HG03571 (cell line): ENCODE results near the gene SYF2.
"Not testable (repeated sequence)": the region's sequence is repeated elsewhere in the genome, so short reads cannot be mapped to it uniquely, and the experiment has no call there.

ENCODE experiments used
- ATAC-seq: cut with Tn5 transposase; IDR thresholded peaks from one replicate; pipeline ENCODE4 v1.9.1; 2021; ENCODE audit not compliant: unreplicated experiment

Gene SYF2

DNA sequence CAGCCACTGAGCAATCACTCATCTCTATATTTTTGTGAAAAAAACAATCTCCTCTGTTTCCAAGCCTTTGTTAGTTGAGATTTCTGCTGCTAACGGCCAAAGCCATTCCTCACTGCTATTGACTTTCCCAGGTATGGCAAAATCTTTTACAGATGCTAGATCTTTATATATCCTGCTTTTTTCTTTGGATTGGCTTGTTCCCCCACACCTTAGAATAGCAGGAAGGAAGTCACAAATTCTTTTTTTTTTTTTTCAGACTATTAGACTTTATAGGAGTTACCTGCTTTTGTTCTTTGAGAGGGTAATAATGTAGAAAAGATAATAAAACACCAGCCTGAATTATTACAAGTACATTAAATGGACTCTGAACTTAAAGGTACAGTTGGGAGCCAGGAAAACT, 24.2 kb downstream of the SYF2 start:
- no peak for ATAC-seq

DNA sequence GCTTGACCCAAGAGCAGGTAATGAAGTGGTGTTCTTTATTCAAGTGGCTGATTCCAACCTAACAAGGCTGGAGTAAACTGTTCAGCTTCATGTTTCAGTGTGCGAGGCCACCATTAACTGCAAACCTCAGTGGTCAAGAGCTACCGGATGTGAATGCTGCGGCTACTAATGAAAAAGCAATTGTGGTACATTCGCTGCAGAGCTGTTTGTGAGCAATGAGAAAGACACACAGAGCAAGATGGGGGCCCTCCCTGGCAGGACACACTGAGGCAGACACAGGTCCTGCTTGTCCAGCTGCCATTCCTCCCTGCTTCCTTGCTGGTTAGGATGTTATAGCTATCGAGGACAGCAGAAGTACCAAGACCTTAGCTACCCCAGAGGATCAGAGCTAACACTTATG, 26.1 kb downstream of the SYF2 start:
- ATAC-seq: no peak

DNA sequence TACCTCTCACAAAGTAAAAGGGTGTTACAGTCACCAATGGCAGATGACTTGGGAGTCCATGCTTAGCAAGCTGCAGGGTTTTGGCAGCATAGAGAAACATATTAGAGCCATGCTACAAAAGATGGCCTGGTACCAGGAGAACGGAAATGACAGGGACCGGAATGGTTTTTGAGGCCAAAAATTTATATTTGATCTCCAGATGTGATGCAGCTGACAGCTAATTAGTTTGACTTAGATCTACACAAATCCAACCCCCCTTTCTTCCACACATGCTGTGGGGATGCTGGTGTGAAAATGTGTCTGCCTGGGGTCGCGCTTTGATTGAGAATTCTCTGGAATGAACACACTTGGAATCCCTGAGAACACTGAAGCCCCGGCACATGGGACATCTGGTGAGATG, 26.5 kb downstream of the SYF2 start:
- ATAC-seq: no peak

DNA sequence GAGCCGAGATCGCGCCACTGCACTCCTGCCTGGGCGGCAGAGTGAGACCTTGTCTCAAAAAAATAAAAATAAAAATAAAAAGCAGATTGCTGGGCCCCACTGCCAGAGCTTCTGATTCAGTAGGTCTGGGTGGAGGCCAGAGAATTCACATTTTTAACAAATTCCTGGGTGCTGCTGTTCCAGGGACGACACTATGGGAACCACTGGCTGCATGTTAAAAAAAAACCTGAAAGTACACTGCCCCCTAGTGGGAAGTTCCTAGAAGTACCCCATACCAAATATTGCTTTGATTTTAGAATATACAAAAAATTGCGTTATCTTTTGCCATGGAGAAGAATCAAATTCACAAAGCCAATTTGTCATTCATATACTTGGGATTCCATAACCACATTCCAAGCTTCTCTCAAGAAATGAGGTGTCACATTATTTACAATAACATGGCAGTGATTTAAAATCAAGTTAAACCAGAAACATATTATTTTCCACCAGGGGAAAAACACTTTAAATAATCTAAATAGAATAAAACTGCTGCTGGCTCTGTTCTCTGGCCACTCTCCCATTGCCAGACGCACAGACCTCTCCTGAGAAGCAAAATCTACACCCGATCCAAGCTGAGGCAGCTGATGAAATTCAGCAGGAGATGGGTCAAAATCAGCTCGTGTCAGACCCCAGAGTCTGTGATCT, 27.4 kb downstream of the SYF2 start:
- no peak for ATAC-seq

DNA sequence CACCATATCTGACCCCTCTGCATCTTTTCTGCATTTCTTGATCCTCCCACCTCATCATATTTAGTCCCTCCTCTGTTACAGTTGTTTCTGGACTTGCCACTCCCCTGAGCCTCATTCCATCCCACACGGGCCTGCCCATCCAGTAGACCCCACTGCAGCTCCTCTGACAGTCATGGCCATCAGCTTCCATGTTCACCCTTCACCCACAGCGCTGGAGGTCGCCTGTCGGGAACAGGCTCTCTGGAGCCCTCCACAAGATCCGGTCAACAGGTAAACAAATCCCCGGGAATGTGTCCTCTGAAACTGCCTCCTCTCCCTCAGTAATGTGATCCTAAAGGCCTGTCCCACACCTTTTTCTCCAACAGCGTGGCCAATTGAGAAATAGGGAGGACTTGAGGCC, 31.3 kb downstream of the SYF2 start:
- ATAC-seq: no peak

DNA sequence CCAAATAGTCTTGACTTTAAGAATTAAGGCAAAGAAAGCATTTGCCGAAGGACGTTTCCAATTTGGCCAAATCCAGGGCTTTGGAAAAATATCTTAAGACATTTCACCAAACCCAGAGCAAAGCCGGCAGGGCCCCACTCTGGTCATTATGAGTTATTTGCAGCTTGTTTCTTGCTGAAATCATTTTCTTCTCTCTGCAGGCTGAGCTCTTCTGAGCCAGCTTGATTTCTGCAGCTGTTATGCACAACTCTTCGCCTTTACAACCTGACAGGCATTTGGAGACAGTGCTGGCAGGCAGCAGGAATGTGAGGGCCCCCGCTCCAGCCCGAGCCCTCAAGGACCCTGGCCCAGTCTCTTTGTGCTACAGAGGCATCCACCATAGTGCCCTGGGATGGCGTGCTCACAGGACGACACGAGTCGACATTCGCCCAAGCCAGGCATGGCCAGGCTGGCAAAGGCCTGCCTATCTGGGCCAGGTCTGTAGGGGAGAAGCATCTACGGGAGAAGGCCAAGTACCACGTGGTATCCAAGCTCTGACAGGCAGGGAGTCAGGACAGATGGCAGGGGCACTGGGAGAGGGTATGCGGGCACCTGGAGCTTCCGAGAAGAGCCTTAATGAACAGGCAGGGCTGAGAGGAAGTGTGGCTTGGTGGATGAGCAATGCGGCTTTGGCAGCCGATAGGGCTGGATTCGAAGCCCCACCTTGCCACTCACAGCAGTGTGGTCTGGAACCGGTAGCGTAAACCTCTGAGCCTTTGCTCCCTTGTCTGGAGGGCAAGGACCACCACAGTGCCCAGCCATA, 32.3 kb downstream of the SYF2 start:
- no peak for ATAC-seq

DNA sequence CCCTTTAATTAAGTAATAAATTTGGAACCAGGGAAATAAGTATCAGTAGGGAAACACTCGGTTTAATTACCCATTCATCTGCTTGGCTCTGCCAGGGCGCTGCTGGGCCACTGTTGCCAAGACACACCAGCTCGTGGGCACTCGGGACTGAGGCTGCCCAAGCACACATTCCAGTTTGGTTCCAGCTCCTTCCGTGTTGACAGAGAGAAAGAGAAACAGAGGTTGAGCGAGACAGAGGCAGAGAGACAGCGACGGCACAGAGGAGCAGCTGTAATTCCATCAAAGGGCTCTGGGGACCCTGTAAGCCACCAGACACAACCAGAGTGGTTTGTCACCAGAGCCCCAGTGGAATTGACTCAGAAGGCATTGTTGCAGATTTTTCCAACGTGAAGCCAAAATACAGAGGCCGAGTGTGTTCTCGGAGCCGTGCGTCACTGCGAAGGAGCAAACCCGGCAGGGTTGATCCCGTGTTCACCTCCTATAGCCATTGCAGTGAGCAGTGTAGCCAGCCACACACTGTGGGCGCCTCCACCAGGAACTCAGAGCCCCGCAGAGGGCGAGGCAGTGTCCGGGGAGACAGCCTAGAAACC, 33.5 kb downstream of the SYF2 start:
- ATAC-seq: no peak

DNA sequence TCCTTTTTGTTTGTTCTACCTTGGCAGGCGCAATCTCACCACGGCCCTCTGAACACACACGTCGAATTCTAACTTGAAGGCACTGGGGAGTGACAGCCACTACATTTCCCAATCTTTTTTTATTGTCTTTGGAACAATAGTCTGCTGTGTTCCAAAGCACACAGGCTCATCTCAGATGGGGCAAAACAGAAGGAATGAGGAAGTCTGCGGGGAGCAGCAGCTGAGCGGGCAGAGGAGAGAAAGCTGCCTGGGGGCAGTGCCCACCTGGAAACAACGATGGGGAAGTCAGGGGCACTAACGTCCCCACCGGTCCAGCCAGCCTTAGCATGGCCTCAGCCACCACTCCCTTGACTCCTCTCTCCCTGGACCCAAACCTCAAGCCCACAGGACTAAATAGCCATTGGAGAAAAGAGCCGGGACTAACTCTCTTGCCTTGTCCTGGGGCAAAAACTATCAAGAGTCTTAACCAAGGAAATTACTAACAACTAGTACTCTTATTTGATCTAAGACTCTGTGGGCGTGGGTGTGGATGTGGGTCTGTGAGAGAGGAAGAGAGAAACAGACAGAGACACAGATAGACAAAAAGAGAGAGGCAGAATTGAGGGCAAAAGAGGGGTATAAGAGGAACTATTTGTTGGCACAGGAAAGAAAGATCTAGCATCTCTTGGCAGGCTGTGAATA, 34.2 kb downstream of the SYF2 start:
- no peak for ATAC-seq

DNA sequence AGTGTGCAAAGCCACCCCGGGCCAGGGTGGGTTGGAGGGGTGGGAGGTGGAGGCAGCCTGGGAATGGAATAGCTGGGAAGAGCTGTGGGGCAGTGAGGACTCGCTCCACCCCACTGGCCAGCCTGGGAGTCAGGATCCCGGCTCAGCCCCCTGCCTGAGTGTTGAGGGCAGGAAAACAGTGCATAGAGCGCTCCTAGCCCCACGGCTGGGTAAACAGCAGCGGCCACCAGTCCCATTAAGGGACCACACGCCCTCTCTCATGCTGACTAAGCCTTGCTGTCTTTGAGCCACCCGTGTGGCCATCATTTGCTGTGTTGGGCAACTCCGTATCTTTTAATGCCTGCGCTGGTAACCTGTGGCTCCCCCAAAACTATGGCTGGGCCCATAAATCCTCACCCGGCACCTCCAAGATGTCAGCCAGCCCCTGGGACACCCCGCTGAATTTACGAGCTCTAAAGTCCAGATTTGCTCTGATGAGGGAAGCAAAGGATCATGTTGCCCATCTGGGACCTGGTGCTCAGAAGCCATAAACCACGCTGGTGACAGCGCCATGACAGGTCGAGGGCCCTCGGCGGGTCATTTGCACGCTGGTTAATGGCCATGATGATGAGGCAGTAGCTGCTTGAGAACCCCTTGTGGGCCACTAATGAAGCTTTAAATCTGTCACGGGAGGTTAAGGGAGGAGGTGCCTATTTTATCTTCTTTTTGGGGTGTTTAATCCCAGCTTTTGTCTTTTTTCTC, 34.9 kb downstream of the SYF2 start:
- no peak for ATAC-seq

DNA sequence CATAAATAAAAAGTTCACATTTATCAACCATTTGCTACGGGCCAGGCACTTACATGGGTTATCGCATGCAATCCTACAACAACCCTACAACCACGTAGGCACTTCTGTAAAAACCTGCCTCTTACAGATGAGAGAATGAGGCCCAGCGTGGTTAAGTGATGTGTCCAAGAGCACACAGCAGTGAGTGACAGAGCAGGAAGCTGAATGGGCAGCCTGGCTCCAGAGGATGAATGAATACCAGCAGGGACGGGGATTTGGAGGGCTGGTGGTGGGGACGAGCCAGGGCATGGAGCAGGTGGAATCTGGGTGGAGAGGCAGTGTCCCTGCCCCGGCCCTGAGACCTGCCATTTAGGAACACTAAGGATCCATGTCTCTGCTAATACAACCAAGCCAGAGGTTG, 35.5 kb downstream of the SYF2 start:
- ATAC-seq: no peak

DNA sequence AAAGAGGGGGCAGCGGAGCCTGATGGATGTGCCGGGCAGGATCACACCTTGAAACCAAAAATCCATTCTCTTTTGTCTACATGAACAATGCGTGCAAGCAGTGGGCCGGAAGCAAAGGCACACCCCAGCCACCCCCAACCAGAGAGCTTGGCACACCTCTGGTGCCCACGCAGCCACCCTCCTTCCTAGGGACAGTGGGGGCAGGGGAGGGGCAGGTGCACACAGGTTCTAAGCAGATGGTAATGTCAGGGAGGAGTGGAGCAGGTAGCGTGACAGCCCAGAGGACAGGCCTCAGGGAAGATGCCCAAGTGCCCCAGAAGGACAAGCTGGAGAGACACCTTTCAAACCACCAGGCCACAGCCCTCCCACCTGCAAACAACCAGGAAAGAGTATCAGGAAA, 36.5 kb downstream of the SYF2 start:
- no peak for ATAC-seq

DNA sequence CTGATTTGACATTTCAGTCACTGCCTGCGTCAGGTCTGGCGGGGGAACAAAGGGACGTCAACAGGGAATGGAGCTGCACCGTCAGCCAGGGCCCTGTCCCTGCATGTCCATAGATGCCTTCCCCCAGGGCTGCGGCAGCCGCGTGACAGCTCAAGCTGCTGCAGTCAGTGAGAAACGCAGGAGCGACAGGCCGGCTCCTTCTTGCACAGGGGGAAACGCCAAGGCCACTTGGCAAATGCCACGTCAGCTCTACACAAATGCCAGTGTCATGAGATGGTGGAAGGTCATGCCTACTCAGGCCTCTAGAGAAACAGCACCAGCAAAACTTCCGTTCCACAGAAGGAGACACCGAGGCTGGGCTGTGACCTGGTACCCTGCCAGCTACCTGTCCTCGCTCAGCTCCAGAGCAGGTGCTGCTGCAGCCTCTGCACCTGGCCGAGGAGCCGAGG, 37.7 kb downstream of the SYF2 start:
- no peak for ATAC-seq

DNA sequence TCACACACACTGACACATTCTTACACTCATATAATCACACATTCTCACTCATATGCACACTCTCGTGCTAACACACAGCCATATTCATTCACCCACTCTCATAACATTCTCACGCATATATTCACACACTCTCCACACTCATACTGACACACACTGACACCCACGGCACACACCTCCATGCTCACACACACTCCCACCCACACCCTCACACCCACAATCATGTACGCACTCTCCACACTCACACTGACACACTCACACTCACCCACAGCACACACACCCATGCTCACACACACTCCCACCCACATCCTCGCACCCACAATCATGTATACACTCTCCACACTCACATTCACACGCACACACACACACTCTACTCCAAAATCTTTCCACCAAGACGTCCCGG, 38.2 kb downstream of the SYF2 start:
- no peak for ATAC-seq

DNA sequence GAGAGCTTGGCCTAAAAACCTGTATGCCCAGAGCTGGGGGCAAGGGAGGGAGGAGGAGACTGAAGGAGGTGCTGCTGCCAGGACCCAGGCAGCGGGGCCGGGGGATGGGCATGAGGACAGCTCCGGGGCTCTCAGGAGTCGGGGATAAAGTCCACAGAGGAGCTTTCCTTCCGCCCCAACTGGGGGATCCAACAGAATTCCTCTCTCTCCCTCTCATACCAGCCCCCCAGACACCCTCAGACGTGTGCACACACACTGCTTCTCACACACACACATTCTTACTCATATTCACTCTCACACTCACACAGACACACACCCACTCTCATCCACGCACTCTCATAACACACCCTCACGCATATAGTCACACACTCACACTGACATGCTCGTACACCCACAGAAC, 39.1 kb downstream of the SYF2 start:
- no peak for ATAC-seq

DNA sequence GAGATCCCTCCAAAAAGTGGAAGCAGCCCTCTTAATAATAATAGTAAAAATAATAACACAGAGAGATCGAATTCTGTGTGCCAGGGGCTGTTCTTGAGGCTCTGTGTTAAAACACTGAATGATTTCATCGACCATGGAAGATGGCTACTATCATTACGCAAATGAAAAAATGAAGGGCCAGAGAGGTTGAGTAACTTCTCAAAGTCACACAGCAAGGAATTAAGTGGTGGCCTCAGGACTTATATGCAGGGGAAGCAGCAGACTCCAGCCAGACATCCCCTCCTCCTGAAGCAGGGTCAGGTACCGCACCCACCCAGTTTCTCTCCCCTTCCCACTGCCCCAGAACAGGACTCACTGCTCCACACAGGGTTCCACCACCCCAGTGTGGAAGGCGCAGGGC, 40.1 kb downstream of the SYF2 start:
- no peak for ATAC-seq

DNA sequence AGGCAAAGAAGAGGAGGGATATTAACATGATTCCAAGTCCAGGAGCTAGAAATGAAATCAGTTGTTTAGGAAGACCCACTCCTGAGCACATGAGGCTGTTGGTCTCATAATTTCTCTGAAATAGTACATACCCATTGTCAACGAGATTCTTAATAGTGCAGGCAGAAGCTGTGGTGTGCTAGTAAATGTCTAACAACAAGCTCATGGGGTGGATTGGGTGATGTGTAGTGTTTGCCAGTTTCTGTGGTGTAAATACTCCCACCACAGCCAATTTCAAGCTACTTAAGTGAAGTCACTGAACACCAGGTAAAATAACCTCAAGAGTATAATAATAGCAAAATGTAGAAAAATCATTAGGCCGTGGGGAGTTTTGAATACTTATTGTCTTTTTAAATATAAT, 42.0 kb downstream of the SYF2 start:
- ATAC-seq: no peak

DNA sequence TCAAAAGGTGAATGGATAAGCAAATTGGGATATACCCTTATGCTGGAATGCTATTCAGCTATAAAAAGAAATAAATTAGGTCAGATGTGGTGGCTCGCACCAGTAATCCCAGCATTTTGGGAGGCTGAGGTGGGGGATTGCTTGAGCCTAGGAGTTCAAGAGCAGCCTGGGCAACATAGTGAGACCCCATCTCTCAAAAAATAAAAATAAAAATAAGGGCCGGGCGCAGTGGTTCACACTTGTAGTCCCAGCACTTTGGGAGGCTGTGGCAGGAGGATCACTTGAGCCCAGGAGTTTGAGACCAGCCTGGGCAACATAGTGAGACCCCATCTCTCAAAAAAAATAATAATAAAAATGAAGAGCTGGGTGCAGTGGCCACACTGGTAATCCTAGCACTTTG, 44.4 kb downstream of the SYF2 start:
- not testable (repeated sequence) for ATAC-seq

DNA sequence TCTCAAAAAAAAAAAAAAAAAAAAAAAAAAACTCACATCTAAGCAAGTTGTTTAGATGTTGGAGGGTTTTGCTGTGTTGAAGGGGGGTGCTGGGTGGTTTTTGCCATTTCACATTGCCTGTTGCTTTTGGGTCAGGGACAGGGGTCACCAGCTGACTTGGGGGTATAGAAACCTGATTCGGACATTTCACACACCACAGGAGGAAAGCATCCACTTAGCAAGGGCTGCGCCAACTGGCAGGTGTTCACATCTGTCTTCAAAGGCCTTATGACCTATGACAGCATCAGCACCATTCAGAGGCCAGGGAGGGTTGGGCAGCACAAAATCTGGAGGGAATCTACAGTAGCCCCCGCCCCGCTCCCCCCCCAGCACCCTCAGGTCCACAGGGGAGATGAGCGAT, 45.2 kb downstream of the SYF2 start:
- ATAC-seq: no peak

DNA sequence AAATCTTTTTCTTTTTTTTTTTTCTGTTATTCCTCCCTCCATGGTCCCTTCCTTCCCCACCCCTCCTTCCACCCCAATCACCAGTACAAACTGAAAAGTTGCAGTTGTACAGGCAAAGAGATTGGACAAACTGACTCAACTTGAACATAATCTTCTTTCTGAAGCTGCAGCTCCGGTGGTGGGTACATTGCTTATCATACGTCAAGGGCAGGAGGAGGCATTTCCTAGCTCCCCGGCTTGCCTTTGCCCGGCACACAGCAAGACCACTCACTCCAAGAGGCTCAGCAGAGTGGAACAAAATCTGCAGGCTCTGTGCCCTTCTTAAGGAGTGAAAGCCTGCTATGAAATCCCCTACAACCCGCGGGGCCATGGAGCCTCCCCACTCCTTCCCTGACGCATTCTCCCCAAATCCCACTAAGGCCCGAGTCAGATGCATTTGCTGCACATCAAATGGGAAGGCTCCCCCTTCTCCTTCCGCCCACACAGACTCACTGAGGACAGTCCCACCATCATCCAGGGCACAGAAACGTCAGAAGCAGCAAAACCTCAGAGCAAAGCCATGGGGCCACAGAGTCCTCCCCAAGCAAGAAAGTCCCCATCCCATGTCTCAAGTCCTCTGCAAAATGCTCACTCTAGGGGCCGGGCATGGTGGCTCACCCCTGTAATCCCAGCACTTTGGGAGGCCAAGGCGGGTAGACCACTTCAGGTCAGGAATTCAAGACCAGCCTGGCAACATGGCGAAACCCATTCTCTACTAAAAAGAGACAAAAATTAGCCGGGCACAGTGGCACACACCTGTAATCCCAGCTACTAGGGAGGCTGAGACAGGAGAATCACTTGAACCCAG, 45.9 kb downstream of the SYF2 start:
- no peak for ATAC-seq
